ENCODE measurements around the gene BCKDHB.

GRCh38 chr6:80336911-80337310, 230.4 kb downstream of the BCKDHB start:
- TF ChIP-seq CTCF (conservative IDR thresholded peaks at IDR 0.05) = no peak
- TF ChIP-seq ZFX (IDR thresholded peaks at IDR 0.05) = no peak
